IMR-90 (cell line): ENCODE results near the gene SPON1. TPM values are rescaled to one million over a fixed set of nuclear protein-coding genes. Genes with fewer than 3 reads are reported as not detected.

Experiments
- ATAC-seq: fragments of 200-7000 bp; cut with Tn5 transposase; 2 replicates; pipeline ENCODE4 v1.9.1; 2020; ENCODE audit warnings: low read depth, mild to moderate bottlenecking, moderate library complexity
- BruUV-seq: library from RNA; stranded (reverse); fragments of 400-500 nt; replicated peaks from 2 replicates; lab custom pipeline; 2021; lab: Mats Ljungman, UMichigan
- CTCF ChIA-PET: fragments of 300-600 bp; formaldehyde crosslinking; extraction: SDS; loops from one replicate; lab custom pipeline; 2021; ENCODE audit warnings: antibody characterized with exemption; lab: Yijun Ruan, JAX
- POLR2A ChIA-PET: fragments of 300-600 bp; sonication (Branson Sonifier 250); formaldehyde crosslinking; loops from one replicate; lab custom pipeline; 2022; ENCODE audit warnings: antibody characterized with exemption; ENCODE audit not compliant: unreplicated experiment; lab: Charles Lee
- DNase-seq: peaks from one replicate; pipeline ENCODE4 v3.0.0; 2013
- H2AFZ ChIP-seq: replicated peaks from 2 replicates; pipeline ENCODE3; 2013; ENCODE audit warnings: low read length, mild to moderate bottlenecking; ENCODE audit not compliant: poor library complexity
- H2AK5ac ChIP-seq: 2 replicates; pipeline ENCODE4 v1.6.1; 2013; ENCODE audit warnings: low read depth, low read length, inconsistent platforms
- H2AK9ac ChIP-seq: replicated peaks from 2 replicates; pipeline ENCODE3; 2013; ENCODE audit warnings: mild to moderate bottlenecking, low read depth, low read length, moderate library complexity; ENCODE audit not compliant: poor library complexity
- H2BK120ac ChIP-seq: 2 replicates; pipeline ENCODE4 v1.6.1; 2013; ENCODE audit warnings: low read depth, low read length, inconsistent platforms
- H2BK15ac ChIP-seq: 3 replicates; pipeline ENCODE4 v1.6.1; 2013; ENCODE audit warnings: low read depth, low read length, inconsistent platforms
- H2BK20ac ChIP-seq: 2 replicates; pipeline ENCODE4 v1.6.1; 2013; ENCODE audit warnings: low read depth, mild to moderate bottlenecking, inconsistent platforms, low read length, moderate library complexity
- H2BK5ac ChIP-seq: 2 replicates; pipeline ENCODE4 v1.6.1; 2013; ENCODE audit warnings: mild to moderate bottlenecking, low read depth, low read length, inconsistent platforms; ENCODE audit not compliant: poor library complexity, severe bottlenecking
- H3K14ac ChIP-seq: replicated peaks from 2 replicates; pipeline ENCODE4 v1.6.1; 2013; ENCODE audit warnings: low read depth, low read length, inconsistent platforms
- H3K18ac ChIP-seq: 2 replicates; pipeline ENCODE4 v1.6.1; 2013; ENCODE audit warnings: low read depth, low read length, control low read depth
- H3K23ac ChIP-seq: 2 replicates; pipeline ENCODE4 v1.6.1; 2013; ENCODE audit warnings: low read depth, low read length, inconsistent platforms
- H3K27ac ChIP-seq: 2 replicates; pipeline ENCODE4 v1.5.1; 2013; ENCODE audit warnings: mild to moderate bottlenecking, control low read depth, low read length; ENCODE audit not compliant: insufficient read depth
- H3K27me3 ChIP-seq: 2 replicates; pipeline ENCODE4 v1.6.1; 2013; ENCODE audit warnings: low read length; ENCODE audit not compliant: control insufficient read depth, insufficient read depth
- H3K36me3 ChIP-seq: 2 replicates; pipeline ENCODE4 v1.6.1; 2013; ENCODE audit warnings: low read length, mixed read lengths; ENCODE audit not compliant: control insufficient read depth, insufficient read depth
- H3K4ac ChIP-seq: 2 replicates; pipeline ENCODE4 v1.6.1; 2013; ENCODE audit warnings: low read depth, low read length, inconsistent platforms
- H3K4me1 ChIP-seq: 2 replicates; pipeline ENCODE4 v1.6.1; 2013; ENCODE audit warnings: low read length, mixed read lengths; ENCODE audit not compliant: control insufficient read depth, insufficient read depth
- H3K4me2 ChIP-seq: 2 replicates; pipeline ENCODE4 v1.6.1; 2013; ENCODE audit warnings: low read depth, mild to moderate bottlenecking, control low read depth, low read length, moderate library complexity
- H3K4me3 ChIP-seq: 2 replicates; pipeline ENCODE4 v1.5.1; 2013; ENCODE audit warnings: low read depth, mild to moderate bottlenecking, control low read depth, low read length, moderate library complexity; ENCODE audit not compliant: insufficient read depth
- H3K56ac ChIP-seq: 2 replicates; pipeline ENCODE4 v1.6.1; 2013; ENCODE audit warnings: low read length, inconsistent platforms; ENCODE audit not compliant: insufficient read depth; ENCODE audit errors: extremely low read depth
- H3K79me1 ChIP-seq, 2 experiments: 2 replicates each; pipeline ENCODE4 v1.6.1; 2013; ENCODE audit warnings: low read length in 2 of 2, inconsistent platforms in 1 of 2, low read depth in 1 of 2
- H3K9ac ChIP-seq: 2 replicates; pipeline ENCODE4 v1.6.1; 2013; ENCODE audit warnings: low read depth, low read length, control low read depth
- H3K9me1 ChIP-seq: 2 replicates; pipeline ENCODE4 v1.6.1; 2013; ENCODE audit warnings: low read length, inconsistent platforms; ENCODE audit not compliant: insufficient read depth
- H3K9me3 ChIP-seq: 2 replicates; pipeline ENCODE4 v1.6.1; 2013; ENCODE audit warnings: low read length; ENCODE audit not compliant: control insufficient read depth, insufficient read depth
- H4K20me1 ChIP-seq: 2 replicates; pipeline ENCODE4 v1.6.1; 2013; ENCODE audit warnings: low read length, inconsistent platforms; ENCODE audit not compliant: insufficient read depth
- H4K5ac ChIP-seq: 2 replicates; pipeline ENCODE4 v1.6.1; 2013; ENCODE audit warnings: mild to moderate bottlenecking, low read depth, low read length, control low read depth
- H4K8ac ChIP-seq, 2 experiments: 2 replicates each; pipeline ENCODE4 v1.6.1; 2013; ENCODE audit warnings: low read depth in 2 of 2, low read length in 2 of 2, control low read depth in 1 of 2, inconsistent platforms in 1 of 2
- H4K91ac ChIP-seq: 2 replicates; pipeline ENCODE4 v1.6.1; 2013; ENCODE audit warnings: low read depth, low read length, inconsistent platforms; ENCODE audit not compliant: insufficient read depth
- BHLHE40 ChIP-seq: fragments of 150-350 bp; IDR thresholded peaks from 2 replicates; pipeline ENCODE4 v1.6.1; 2016; ENCODE audit warnings: mild to moderate bottlenecking, low read depth, low read length
- FOS ChIP-seq: fragments of 150-350 bp; IDR thresholded peaks from 2 replicates; pipeline ENCODE4 v1.6.1; 2016; ENCODE audit warnings: low read depth, low read length
- RAD21 ChIP-seq: IDR thresholded peaks from 2 replicates; pipeline ENCODE4 v1.6.1; 2012; ENCODE audit warnings: low read length, improper control_type of control experiment
- RFX5 ChIP-seq: IDR thresholded peaks from 2 replicates; pipeline ENCODE4 v1.8.0; 2012; ENCODE audit warnings: low read depth, mild to moderate bottlenecking, low read length, moderate library complexity
- USF2 ChIP-seq: fragments of 150-350 bp; IDR thresholded peaks from 2 replicates; pipeline ENCODE4 v1.6.1; 2017; ENCODE audit warnings: mild to moderate bottlenecking, antibody characterized with exemption, low read length, low read depth
- WGBS, 2 experiments: methylation state at CpG; one replicate each; pipeline versions ENCODE4 v1.1.5 to v1.1.7; 2013; ENCODE audit warnings: missing lambda C conversion rate in 2 of 2; ENCODE audit not compliant: insufficient read length in 1 of 2; ENCODE audit errors: extremely low coverage in 2 of 2; 5-methylcytosine and 5-hydroxymethylcytosine counted together
- dilution Hi-C: fragments of 300-500 bp; cut with HindIII; formaldehyde crosslinking; loops from one replicate; pipeline ENCODE4 v1.14.3; 2018; ENCODE audit warnings: low sequenced_read_pairs; ENCODE audit not compliant: unreplicated experiment
- in situ Hi-C: fragments of 300-500 bp; cut with MboI; formaldehyde crosslinking; loops from 3 replicates; pipeline ENCODE4 v1.14.3; 2019; ENCODE audit warnings: low sequenced_read_pairs, inconsistent platforms, mixed read lengths
- intact Hi-C: fragments of 100-400 bp; cut with micrococcal nuclease; formaldehyde crosslinking; loops from 2 replicates; pipeline ENCODE4 v1.10.0; 2022
- polyA plus RNA-seq, 3 experiments: library from polyadenylated mRNA; depleted of rRNA; stranded (reverse); fragments of >200 nt; gene quantifications; 2 replicates each; pipeline ENCODE4 v1.2.3, GENCODE V29; 2012; ENCODE audit warnings: low replicate concordance in 1 of 3
- total RNA-seq: library from RNA; depleted of rRNA; stranded (reverse); fragments of >200 nt; gene quantifications from 2 replicates; pipeline ENCODE4 v1.2.3, GENCODE V29; 2012

The SPON1 gene
- total and polyA plus RNA-seq, 2 of the 4 experiments (the other 2 are of a cell fraction) = 0.62 to 0.72 TPM

- ATAC-seq = no peak
- Histone ChIP-seq H4K20me1 (no peaks in the 10 kb centered on the region), H4K5ac (no peak overlapping the region), H3K23ac (no peak overlapping the region), H3K27me3 (peaks cover 4% of the 10 kb centered on the region), H3K4me3 (no peak overlapping the region), H3K9ac (no peak overlapping the region), H3K27ac (no peak overlapping the region), H3K14ac (no peak overlapping the region), H2AK5ac (no peak overlapping the region), H2AK9ac (no peak overlapping the region), H4K8ac (no peak overlapping the region), H3K4me2 (no peak overlapping the region), H3K36me3 (no peaks in the 10 kb centered on the region), H3K4ac (no peak overlapping the region), H3K18ac (no peak overlapping the region), H3K4me1 (no peaks in the 10 kb centered on the region), H2AFZ (no peak overlapping the region), H2BK120ac (no peak overlapping the region), H3K9me3 (no peaks in the 10 kb centered on the region), H3K9me1 (no peaks in the 10 kb centered on the region), H4K91ac (no peak overlapping the region), H3K56ac (no peak overlapping the region), H2BK5ac (no peak overlapping the region), H2BK15ac (no peak overlapping the region), H3K79me1 (no peaks in the 10 kb centered on the region), H2BK20ac (no peak overlapping the region)
- POLR2A ChIA-PET = no interaction called here
- CTCF ChIA-PET = no interaction called here
- DNase-seq = no peak
- no CpG with 5 or more reads among the region's 4 CpGs for WGBS, 2 experiments
- in situ Hi-C loops = no loop called here
- dilution Hi-C loops = no loop called here
- no TSS peak for BruUV-seq
- TF ChIP-seq RAD21 (no peak), FOS (no peak), USF2 (no peak), RFX5 (no peak), BHLHE40 (no peak)
- intact Hi-C loops = no loop called here
These were observed 170.9 kb downstream of the SPON1 start for GRCh38 chr11:14133381-14133780.
